ENCODE measurements around the gene PFKM.
"Not testable (repeated sequence)": the region's sequence is repeated elsewhere in the genome, so short reads cannot be mapped to it uniquely, and the experiment has no call there.

PFKM gene

GRCh38 chr12:48110691-48111311, 8.4 kb upstream of the PFKM start:
- no peak overlapping the region for H3K4me3 ChIP-seq (ENCODE audit: low read depth, low read length)

- not testable (repeated sequence) for H3K4me3 ChIP-seq (ENCODE audit: low read depth, low read length)
These were observed 7.9 kb upstream of the PFKM start for GRCh38 chr12:48111312-48111693.

DNA sequence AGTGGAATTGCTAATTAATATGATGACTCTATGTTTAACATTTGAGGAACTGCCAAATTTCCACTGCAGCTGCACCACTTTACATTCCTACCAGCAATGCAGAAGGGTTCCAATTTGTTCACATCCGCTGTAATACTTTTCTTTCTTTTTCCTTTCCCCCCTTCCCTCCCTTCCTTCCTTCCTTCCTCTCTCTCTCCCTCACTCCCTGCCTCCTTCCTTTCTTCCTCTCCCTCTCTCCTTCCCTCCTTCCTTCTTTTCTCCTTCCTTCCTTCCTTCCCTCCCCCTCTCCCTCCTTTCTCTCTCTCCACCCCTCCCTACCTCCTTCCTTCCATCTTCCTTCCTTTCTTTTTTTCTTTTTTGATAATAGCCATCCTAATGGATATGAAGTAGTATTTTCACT, 3.2 kb upstream of the PFKM start:
- H3K4me3 ChIP-seq (ENCODE audit: low read depth, low read length): no peak overlapping the region

DNA sequence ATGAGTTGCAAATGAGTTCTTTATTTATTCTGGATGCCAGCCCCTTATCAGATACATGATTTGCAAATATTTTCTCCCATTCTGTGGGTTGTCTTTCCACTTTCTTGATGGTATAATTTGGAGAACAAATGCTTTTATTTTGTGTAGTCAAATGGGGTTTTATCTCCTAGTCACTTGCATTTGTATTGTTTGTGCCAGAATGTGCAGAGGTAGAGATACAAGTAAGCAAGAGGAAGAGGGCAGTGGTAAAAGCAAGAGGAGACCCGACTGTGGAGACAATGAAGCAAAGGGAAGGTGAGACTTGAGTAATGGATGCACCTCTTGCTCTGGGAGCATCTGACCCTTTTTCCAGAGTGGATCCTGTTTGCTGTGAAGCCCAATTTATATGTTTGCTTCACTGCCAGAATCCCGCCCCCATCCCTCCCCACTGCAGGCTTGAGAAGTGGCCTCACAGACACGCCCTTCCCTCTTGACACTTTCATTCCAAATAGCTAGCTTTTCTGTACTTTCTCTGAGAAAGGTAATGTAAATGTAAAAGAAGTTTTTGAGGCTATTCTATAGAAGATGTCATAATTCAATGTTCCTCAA, 786 bp upstream of the PFKM start:
- no peak overlapping the region for H3K4me3 ChIP-seq (ENCODE audit: low read depth, low read length)

- H3K4me3 ChIP-seq (ENCODE audit: low read depth, low read length): peak overlapping the region; percentile 81
These were observed 651 bp downstream of the PFKM start for GRCh38 chr12:48119834-48120195.

- no peak overlapping the region for H3K4me3 ChIP-seq (ENCODE audit: low read depth, low read length)
These were observed 2.4 kb downstream of the PFKM start for GRCh38 chr12:48121522-48121921.

DNA sequence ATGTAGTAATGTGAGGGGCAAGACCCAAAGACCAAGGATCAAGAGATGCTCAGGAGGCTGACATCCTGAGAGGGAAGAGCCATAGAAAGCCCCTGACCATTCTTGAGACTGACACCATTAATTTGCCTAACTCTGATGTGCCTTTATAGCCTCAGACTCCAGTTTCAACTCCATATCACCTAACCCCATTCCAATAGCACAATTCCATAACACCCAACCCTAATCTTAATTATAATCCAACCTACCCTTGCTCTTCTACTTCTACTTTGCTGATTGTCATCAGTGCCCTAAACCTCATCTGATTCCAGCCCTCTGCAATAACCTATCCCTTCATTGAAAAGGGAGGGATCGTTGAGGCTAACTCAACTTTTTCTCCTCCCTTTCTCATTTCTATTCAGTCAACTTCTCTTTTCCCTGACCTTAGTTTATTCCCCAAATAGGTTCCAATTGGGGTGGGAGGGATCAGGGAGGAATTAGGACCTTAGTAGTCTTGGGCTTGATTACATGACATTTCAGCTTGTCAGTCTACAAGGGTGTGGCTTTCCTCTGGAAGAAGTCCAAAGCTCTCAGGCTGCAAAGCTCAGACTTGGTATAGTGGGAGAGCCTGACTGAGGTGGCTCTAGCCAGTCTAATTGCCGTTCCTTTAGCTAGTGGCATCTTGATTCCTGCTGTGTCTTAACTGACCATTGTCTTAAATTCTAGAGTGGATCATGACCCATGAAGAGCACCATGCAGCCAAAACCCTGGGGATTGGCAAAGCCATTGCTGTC, 3.1 kb downstream of the PFKM start:
- H3K4me3 ChIP-seq (ENCODE audit: low read depth, low read length): no peak overlapping the region

DNA sequence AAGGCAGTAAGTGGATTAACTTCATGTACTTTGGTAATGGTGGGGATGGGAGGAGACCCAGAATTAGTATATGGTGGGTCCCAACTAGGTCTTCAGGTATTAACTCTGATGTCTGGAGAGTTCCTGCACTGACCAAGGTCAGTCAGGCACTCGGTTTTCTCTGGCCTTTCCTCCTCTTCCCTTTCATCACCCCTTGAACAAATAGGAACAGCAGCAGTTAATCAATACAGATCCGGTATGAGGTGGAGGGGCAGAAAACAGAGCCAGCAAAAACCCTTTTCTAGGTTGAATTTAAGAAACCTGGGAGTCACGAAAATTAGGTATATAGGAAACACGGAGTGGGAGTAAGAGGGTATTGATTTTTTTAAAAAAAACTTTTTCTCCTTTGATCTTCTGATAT, 4.0 kb downstream of the PFKM start:
- H3K4me3 ChIP-seq (ENCODE audit: low read depth, low read length): no peak overlapping the region

GRCh38 chr12:48125542-48125941, 6.4 kb downstream of the PFKM start:
- H3K4me3 ChIP-seq (ENCODE audit: low read depth, low read length): not testable (repeated sequence)

DNA sequence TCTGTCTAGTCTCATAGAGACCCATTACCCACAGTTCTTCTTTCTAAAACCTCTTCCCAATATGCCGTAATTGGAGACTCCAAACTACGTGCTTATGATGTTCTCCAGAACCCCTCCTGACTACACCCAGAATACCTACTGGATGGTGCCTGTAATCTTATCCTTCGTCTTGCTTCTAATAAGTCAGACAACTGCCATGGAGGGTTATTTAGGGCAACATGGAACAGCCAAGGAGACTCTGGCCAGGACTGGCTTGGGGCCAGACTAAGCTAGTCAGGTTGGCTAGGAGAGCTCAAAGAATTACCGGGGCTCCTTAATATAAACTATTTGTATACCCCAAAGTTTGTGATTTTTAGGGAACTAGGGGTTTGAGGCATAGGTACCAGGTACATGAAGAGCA, 6.8 kb downstream of the PFKM start:
- no peak overlapping the region for H3K4me3 ChIP-seq (ENCODE audit: low read depth, low read length)

DNA sequence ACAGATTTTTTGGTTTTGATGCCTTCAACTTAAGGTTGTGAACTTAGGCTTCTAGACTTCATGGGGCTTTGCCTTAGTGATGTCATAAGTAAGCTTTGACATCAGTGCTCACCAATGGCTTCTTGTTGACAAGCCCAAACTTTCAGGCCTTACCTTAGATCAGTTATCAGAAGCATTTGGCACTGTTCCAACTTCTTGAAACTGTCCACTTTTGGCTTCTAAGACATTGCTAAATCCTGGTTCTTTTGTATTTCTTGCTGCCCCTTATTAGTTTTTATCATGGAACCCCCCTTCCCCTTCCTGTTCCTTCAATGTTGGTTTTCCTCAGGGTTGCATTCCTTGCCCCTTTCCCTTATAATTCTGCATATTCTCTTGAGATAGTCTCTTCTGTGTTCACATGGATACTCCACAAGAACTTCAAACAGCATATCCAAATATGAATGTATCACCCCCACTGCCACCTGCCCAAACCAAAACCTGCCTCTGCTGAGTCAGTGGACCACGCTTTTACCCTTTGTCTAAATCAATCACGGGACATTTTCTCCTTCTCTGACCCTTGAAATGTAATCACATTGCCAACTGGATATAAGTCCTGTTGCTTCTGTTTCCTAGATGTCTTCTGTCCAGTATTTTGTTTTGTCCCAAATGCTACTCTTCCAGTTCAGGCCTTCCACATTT, 7.9 kb downstream of the PFKM start:
- no peak overlapping the region for H3K4me3 ChIP-seq (ENCODE audit: low read depth, low read length)

GRCh38 chr12:48128800-48129199, 9.6 kb downstream of the PFKM start:
- H3K4me3 ChIP-seq (ENCODE audit: low read depth, low read length): no peak overlapping the region

DNA sequence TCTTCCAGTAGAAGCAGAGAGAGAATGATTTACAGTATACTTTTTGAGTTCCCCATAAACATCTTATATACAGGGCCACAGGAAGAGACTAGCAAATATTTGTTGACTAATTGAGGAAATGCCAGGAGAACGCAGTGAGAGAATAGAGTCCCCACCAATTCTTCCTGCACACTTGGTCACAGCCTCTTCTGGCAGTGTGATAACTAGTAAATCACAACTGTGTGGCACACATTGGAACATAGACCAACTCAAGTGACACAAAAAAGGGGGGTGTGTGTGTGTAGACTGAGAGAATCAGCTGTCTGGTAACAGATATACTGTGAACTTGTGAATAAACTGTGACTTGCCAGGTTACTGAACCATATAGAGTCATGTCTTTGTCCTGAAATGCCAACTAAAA, 10.2 kb downstream of the PFKM start:
- no peak overlapping the region for H3K4me3 ChIP-seq (ENCODE audit: low read depth, low read length)

DNA sequence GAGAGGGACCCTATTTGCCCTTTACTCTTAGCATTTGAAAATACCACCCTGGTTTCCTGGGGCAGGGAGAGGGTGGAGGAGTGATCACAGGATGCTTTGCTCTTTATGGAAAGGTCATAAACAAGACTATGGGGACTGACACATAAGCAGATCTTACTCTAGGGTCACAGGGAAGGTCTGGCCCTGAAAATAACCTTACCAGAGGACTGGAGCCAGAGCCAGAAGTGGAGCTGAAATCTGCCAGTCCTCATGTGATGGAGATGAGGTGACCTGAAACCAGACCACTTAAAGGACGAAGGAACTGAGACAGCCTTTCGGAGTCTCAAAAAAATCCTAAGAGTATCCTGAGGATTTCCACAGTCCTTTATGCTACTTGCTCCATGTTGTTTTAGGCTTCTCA, 12.4 kb downstream of the PFKM start:
- no peak overlapping the region for H3K4me3 ChIP-seq (ENCODE audit: low read depth, low read length)

GRCh38 chr12:48132826-48133225, 13.7 kb downstream of the PFKM start:
- no peak overlapping the region for H3K4me3 ChIP-seq (ENCODE audit: low read depth, low read length)

GRCh38 chr12:48135027-48135426, 15.9 kb downstream of the PFKM start:
- H3K4me3 ChIP-seq (ENCODE audit: low read depth, low read length): no peak overlapping the region

- H3K4me3 ChIP-seq (ENCODE audit: low read depth, low read length): no peak overlapping the region
These were observed 23.9 kb downstream of the PFKM start for GRCh38 chr12:48142818-48143674.

GRCh38 chr12:48143898-48144297, 24.7 kb downstream of the PFKM start:
- no peak overlapping the region for H3K4me3 ChIP-seq (ENCODE audit: low read depth, low read length)

DNA sequence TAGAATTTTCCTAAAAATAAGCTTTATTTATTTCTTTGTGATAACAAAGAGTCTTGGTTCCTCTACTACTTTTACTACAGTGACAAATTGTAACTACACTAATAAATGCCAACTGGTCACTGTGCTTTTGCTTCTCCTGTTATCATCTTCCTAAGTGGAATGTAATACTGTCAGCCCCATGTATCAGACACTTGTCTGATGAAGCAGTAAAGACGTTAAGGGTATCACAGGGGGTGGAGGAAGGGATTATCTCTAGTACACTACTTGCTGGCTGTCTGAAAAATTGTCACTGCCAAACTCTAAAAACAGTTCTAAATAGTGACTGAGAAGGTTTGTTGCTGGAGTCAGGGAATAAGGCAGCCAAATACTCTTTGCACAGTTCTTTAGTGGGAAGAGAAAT, 26.8 kb downstream of the PFKM start:
- H3K4me3 ChIP-seq (ENCODE audit: low read depth, low read length): no peak overlapping the region

DNA sequence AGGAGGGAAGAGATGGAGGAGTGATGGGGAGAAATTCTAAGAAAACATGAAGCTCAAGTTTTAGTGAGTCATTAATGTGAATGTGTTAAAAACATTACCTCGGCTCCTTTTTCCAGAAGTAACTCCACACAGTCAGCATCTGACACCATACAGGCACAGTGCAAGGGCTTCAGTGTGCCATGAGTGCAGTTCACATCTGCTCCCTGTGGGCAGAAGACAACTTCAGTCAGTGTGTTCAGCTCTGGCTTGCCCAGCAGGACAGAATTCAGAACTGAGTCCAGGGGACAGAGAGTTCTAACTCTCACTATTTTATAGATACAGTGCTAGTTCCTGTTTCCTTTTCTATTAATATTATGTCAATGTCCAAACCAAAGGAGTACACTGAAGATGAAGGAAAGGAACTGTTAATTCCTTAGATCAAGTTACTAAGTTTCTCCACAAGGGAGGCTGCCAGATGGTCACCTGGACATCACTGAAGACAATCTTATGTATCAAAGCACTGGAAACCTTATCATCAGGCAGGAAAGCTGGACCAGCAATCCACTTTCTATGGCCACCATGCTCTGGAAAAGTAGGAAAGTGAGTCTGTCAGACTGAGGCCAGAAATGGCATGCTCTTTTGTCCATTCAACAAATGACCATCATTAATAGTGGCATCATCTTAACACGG, 32.1 kb downstream of the PFKM start:
- no peak overlapping the region for H3K4me3 ChIP-seq (ENCODE audit: low read depth, low read length)
